Thyroid gland (tissue), 4 donors: ENCODE results near the gene OGDH.

Experiments
- CTCF ChIP-seq, 6 experiments: fragments of 200-600 bp in 3 of 6; fragments of 450-650 bp in 3 of 6; sonication (generic) in 3 of 6; IDR thresholded peaks; one replicate each; pipeline ENCODE4 v1.5.1; 2016 to 2019; ENCODE audit warnings: antibody characterized with exemption in 6 of 6, mild to moderate bottlenecking in 2 of 6, inconsistent platforms in 1 of 6, moderate library complexity in 1 of 6
- POLR2A ChIP-seq, 2 donors: fragments of 450-650 bp; IDR thresholded peaks; one replicate each; pipeline ENCODE4 v1.6.1; 2017; ENCODE audit warnings: antibody characterized with exemption in 2 of 2, mild to moderate bottlenecking in 2 of 2, moderate library complexity in 1 of 2

DNA sequence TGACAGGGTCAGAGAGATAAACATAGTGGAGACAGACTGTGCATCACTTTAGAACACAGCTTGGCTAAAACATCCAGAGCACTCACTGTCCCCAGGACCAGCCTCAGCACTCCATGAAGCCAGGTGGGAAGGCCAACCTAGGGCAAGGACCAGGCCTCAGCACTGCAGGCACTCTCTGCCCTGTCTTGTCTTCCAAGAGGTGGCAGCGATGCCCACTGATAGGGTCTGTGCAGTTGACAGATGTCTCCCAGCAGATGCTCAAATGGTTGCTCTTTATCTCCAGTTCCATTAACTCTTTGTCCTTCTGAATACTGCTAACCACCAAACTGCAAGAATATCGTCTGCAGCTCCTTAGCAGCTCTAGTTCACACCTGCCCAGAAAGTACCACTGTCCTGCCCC lies 41.8 kb upstream of the OGDH start:
- TF ChIP-seq CTCF (IDR thresholded peaks at IDR 0.05) (no peak), POLR2A (IDR thresholded peaks at IDR 0.05) (no peak)
